AG09309 (cell line): ENCODE measurements around the gene CDC42EP5.

Source experiments
- DNase-seq: peaks from one replicate; pipeline ENCODE4 v3.0.0-alpha.2; 2010; ENCODE audit warnings: low read depth
- H3K4me3 ChIP-seq: 2 replicates; pipeline ENCODE4 v1.5.1; 2011; ENCODE audit warnings: mild to moderate bottlenecking, low read depth, low read length, moderate library complexity; ENCODE audit not compliant: control insufficient read depth
- CTCF ChIP-seq: IDR thresholded peaks from 2 replicates; pipeline ENCODE4 v1.5.1; 2011; ENCODE audit warnings: mild to moderate bottlenecking, low read depth, low read length, inconsistent platforms; ENCODE audit not compliant: insufficient read depth, control insufficient read depth; ENCODE audit errors: missing control alignments

CDC42EP5 gene

DNA sequence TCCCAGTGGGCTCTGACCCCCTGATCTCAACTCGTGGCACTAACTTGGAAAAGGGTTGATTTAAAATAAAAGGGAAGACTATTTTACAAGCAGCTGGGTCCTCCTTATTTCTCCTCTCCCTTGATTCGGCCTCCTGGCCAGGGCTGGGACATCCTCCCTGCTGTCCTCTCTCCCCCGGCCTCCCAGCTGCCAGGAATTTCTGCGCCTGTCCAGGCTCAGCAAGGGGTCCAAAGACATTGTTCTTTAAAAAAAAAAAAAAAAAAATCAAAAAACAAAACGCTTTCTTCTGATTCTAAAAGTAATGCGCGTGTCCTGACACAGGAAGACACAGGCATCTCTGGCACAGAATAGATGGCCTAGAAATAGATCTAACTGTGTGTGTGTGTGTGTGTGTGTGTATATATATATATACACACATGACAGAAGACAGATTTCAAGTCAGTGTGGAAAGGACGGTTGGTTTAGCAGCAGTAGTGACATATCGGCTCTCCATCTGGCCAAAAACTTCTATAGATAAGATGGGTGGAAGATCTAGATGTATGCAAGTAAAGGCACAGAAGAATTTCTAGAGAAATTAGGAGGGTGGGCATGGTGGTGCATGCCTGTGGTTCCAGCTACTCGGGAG lies 36.4 kb downstream of the CDC42EP5 start:
- DNase-seq: no peak
- no peak overlapping the region for H3K4me3 ChIP-seq
- TF ChIP-seq CTCF: no peak

DNA sequence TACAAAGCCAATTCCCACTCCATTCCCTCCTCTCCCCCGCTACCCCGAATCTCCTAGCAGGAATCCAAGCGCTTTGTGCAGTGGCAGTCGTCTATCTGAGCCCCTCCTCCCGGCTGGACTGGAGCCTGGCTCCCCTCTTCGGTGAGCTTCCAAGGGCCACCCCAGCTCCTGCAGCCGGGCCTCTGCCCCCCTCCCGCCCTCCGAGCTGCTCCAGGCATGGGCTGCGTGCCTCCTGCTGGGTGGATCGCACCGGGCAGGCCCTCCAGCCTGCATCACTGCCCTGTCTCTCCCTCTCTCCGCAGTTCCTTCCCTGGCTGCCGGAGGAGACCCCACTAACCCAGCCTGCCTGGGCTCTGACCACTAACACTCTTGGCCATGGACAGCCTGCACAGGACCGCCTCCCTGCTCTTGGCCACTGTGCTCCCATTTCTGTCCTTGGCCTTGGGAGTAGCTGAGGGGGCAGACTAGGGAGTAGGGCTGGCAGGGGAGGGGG lies 37.0 kb downstream of the CDC42EP5 start:
- DNase-seq: no peak
- H3K4me3 ChIP-seq: no peak overlapping the region
- no peak for TF ChIP-seq CTCF

DNA sequence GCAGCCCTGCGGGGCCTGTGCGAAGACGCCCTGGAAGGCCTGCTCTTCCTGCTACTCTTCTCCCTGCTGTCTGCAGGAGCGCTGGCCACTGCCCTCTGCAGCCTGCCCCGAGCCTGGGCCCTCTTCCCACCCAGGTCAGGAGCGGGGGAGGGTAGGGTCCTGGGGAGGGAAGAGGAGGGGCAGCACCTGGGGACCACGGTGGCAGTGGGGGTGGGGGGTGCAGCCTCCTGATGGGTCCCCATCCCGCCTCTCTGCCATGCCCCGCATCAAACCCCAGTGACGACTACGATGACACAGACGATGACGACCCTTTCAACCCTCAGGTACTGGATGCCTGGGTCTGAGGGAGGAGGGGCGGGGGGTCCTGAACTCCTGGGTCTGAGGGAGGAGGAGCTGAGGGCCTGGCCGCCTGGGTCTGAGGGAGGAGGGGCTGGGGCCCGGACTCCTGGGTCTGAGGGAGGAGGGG lies 37.5 kb downstream of the CDC42EP5 start:
- no peak for DNase-seq
- H3K4me3 ChIP-seq: no peak overlapping the region
- no peak for TF ChIP-seq CTCF

- no peak for DNase-seq
- TF ChIP-seq CTCF: no peak
- no peak overlapping the region for H3K4me3 ChIP-seq
These were observed 38.3 kb downstream of the CDC42EP5 start for GRCh38 chr19:54434873-54435214.

DNA sequence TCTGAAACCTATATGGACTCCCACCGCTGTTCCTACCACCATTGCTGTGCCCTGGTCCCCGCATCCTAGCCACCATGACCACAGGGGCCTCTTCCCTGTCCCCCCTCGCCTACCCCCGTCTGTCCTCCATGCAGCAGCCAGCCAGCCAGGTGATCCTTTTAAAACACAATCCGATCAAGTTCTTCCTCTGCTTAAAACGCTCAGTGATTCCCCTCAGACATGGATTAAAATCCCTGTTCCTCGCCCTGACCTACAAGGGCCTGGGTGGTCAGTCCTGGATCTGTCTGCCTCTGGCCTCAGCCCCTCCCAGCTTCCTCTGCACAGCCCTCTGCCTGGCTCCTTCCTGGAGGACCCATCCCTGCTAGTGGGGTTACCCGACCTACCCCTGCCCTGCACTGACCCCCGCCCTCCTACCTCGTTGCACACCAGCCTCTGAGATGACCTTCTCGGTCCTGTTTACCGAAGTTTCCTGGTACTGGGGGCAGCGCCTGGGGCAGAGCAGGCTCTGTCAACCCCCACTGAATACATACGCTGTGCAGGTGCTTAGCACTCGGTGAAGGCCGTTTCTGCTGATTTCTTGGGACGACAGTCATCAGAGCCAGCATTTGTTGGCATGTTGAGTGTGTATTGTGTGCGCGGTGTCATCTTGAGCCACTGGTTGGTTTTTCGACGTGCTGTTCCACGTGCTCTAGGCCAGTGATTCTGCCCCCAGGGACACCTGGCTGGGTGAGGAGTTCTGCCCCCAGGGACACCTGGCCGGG lies 38.8 kb downstream of the CDC42EP5 start:
- no peak overlapping the region for H3K4me3 ChIP-seq
- no peak for TF ChIP-seq CTCF
- no peak for DNase-seq

DNA sequence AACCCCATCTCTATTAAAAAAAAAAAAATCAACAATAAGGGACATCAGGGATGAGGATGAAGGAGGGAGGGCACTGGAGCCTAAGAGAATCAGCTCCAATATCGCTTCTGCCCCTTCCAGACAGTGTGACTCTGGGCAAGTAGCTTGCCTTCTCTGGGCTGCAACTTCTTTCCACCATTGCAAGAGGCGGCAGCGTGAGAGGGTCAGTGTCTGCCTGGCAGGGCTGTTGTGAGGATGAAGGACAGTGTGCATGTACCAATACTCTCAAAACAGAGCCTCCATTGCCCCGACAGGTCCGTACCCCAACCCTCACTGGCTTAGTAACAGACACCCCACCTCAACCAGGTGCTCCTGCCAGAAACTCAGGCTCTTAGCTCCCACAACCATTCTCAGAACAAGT lies 39.4 kb downstream of the CDC42EP5 start:
- H3K4me3 ChIP-seq: no peak overlapping the region
- no peak for TF ChIP-seq CTCF
- DNase-seq: no peak
